ENCODE results near the gene COL13A1.

COL13A1 gene

GRCh38 chr10:69952069-69952800, 150.5 kb downstream of the COL13A1 start:
- DNase-seq (ENCODE audit: low spot score), result no peak

DNA sequence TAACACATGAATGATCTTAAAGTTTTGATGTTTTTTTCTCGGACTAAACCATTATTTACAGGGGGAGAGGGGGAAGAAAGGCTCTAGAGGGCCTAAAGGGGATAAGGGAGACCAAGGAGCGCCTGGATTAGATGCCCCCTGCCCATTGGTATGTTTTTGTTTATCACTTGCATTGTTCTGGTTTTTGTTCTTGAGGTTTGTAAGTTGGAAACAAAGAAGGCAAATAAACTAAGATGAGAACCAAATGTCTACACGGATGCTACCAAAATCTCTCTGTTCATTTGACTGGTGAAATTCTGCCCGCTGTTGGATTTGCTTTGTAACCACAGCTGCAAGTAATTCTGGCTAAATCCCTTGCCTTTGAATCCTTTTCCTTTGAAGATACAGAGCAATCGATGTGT, 151.1 kb downstream of the COL13A1 start:
- no peak for DNase-seq (ENCODE audit: low spot score)

DNA sequence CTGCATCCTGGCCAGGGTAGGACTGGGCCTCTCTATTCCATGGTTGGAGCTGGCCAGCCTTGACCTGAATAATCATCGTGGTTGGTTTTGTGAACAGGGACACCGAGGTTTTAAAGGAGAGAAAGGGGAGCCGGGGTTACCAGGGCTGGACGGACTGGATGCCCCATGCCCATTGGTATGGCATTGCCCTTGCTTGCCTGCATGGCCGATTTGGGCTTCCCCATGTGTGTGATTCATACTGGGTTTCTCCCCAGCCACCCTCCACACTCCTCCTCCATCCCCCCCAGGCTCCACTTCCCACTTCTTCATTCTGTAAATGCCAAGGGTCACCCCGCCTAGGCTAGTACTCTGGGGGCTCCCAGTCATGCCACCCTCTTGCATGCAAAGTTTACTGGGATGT, 152.1 kb downstream of the COL13A1 start:
- peak; percentile 1 for DNase-seq (ENCODE audit: low spot score)

DNA sequence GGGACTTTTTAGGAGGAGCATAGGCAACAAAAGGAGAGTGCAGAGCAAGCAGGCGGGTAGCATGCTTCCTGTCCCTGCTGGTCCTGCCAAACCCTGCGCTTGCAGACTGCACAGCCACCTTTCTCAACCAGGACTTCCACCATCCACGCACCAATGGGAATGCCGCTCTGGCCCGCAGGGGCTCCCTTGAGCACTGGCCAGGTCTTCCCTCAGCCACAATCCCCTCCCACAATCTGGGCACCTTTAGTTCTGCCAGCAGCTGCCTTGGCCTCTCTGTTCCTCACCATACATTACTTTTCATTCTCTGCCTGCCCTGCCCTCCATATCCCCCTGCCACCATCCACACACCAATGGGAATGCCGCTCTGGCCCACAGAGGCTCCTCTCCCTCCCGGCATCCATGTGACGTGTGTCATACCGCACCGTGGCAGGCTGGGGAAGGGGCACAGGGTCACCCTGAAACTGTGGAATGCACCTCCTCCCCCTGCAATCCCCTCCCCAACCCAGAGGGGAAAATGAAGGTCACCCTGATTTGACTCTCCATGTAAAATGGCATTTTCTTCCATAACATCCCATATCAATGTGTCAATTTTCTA, 153.6 kb downstream of the COL13A1 start:
- DNase-seq (ENCODE audit: low spot score), result no peak

GRCh38 chr10:69955897-69956740, 154.4 kb downstream of the COL13A1 start:
- no peak for DNase-seq (ENCODE audit: low spot score)

DNA sequence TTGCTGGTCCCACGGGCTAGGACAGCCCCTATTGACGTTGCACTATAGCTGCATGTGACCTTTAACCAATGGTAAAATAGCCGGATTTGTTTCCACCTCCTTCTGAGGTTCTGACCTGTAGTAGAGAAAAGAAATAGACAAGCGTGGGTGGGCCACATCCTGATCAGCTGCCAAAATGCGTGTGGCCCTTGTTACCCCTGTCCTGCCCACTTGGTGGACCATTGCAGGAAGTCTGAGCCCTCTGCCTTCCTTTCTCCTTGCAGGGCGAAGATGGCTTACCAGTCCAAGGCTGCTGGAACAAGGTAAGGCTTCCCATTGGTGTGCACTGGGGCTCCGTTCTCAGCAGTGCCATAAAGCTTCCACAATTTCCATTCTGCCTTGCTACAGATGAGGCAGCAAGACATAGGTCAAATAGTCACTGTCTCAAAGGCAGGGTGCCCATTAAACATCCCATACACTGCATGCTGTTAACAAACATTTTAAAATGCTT, 155.1 kb downstream of the COL13A1 start:
- no peak for DNase-seq (ENCODE audit: low spot score)

GRCh38 chr10:69957241-69957885, 155.7 kb downstream of the COL13A1 start:
- DNase-seq (ENCODE audit: low spot score), result no peak

DNA sequence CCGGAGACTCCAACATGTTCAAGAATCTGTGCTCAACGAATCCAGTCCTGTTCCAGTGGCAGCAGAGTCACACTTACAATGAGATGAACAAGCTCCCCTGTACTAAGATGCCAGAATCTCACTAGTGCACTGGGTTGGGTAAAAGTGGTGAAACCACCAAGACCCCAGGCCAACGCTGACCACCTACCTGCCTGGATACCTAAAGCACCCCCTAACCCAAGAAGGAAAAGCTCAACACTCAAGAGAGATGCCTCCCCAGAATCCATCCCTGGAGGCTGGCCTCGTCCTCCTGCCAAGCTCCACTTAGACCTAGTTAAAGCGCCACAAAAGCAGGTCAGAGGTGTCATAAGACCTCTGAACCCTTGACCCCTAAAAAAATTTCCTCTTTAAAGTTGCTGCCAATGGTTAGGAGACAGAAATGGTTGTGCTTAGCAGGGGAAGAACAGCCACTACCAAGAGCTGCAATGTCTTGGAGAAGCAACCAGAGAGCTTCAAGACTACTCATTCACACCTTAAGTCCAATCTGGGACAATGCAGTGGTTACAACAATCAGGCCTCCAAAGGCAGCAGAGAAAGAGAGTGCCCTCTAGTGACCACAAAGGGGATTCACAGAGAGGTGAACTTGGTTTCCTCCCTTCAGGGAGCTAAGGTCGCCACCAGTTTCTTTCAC, 156.3 kb downstream of the COL13A1 start:
- peak; percentile 35 for DNase-seq (ENCODE audit: low spot score)

GRCh38 chr10:69958556-69958902, 156.8 kb downstream of the COL13A1 start:
- DNase-seq (ENCODE audit: low spot score), result no peak

- no peak for DNase-seq (ENCODE audit: low spot score)
These were observed 158.2 kb downstream of the COL13A1 start for GRCh38 chr10:69959911-69960310.

DNA sequence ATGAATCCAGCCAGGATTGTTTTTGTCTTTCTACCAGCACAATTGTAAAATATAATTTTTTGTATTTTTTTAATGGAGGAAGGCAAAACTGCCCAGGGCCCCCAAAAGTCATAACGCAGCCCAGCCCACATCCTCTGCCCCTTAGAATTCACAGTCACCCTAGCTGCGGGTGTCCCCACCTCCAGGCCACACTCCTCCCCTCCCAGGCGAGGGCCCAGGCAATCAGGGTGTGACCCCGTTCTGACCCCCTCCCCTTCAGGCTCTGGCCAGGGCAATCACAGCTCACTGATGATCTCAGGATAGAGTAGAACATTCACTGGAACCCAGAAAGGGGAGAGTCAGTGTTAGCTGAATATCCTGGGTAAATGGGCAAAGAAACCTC, 158.9 kb downstream of the COL13A1 start:
- DNase-seq (ENCODE audit: low spot score), result no peak

- DNase-seq (ENCODE audit: low spot score), result no peak
These were observed 159.5 kb downstream of the COL13A1 start for GRCh38 chr10:69960988-69961880.

DNA sequence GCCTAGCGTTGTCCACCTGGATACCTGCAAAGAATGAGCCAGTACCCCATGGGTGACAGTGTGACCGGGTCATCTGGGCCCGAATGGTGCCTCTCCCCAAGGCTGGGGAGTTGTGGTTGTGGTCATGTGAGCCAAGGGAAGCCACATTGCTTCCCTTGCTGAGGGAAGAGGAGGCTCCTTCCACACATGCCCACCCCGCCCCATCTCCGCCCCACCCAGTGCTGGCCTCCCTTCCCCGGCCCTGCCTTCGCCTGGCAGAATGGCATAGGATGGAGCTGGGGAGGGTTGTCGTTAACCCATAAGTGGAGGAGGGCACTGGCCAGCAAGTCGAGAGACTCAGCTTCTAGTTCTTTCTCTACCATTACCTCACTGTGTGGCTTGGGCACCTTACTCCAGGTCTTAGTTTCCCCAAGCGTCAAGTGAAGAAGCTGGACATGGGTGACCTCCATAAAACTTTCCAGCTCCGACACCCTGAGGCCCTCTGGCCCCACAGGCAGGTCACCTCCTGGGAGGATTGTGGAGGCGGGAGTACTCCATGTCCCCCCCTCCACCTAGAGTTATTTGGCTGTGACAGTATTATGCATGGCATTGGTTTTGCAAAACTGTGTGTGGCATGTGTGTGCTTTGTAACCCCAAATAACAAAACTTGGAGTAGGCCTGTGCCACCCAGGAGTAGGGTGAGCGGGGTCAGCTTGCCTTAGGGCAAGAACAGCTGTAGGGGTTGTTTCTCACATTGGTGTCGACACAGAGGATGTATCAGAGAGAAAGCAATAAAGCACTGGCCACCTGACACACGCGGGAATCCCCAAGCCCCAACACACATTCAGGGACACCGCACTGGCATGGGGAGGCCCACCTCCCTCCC, 160.4 kb downstream of the COL13A1 start:
- no peak for DNase-seq (ENCODE audit: low spot score)

GRCh38 chr10:69962746-69963135, 161.0 kb downstream of the COL13A1 start:
- no peak for DNase-seq (ENCODE audit: low spot score)

- DNase-seq (ENCODE audit: low spot score), result no peak
These were observed 161.6 kb downstream of the COL13A1 start for GRCh38 chr10:69963178-69963834.

DNA sequence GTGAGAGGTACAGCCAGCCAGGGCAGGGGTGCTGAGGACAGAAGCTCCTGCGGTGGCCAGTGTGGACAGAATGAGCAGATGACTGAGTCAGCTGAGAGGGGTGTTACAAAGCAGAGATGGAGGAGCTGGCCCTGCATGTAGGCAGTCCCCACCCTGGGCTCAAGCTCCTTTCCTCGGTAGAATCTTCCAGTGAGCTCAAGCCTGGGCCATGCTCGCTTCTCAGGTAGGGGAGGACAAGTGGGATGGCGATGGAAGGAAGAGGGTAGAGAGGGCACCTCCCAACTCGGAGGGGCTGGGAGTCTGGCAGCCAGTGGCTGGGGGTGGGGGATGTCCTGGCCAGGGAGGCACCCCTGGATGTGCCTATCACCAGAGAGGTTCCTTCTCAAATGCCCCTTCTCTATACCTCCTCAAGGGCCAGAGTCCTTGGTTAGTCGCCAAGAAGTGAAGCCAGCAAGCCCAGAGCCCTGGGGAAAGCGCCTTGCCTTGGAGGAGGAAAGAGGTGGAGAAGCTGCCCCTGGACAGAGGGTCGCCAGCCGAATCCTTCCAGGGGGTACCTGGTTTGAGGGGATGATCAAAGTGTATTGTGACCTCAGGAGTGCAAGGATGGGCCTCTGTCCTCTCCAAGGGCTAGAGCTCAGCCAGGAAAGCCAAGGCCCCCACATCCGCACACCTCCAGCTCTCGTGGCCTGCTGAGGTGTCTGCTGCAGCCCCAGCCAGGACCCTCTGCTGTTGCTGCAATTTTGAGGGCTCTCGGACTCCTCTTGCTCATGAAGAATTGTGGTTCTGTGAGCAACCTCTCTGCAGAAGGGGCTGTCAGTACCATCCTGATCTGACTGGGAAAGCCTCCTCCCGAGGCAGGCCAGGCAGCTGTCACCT, 162.4 kb downstream of the COL13A1 start:
- DNase-seq (ENCODE audit: low spot score), result no peak

DNA sequence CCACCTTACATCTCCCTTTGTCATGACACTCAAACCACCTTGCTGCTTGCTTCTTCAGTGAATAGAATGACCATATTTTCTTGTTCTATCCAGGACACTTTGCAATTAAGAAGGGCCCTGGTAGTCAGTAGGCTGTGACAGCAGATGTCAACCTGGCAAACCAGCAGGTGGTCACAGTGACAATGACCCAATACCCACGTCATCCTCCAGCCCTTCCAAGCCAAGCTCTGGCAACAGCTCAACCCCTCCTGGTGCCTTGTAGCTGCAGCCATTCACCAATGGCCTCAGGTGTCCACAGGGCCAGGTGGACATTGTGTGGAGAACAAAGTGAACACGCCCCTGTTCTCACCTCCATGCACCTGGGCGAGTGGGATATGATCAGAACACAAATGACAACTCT, 163.4 kb downstream of the COL13A1 start:
- DNase-seq (ENCODE audit: low spot score), result no peak

- DNase-seq (ENCODE audit: low spot score), result no peak
These were observed 164.4 kb downstream of the COL13A1 start for GRCh38 chr10:69965919-69966662.

Measured in CD4-positive, alpha-beta T cell treated with Interleukin-15 for 4 hours (primary cell).